ENCODE results near the gene MSI2. TPM values are rescaled to one million over a fixed set of nuclear protein-coding genes. Genes with fewer than 3 reads are reported as not detected.

Gene MSI2
- total and polyA plus RNA-seq, 2 experiments from 2014 or later: 18.9 to 41.8 TPM

DNA sequence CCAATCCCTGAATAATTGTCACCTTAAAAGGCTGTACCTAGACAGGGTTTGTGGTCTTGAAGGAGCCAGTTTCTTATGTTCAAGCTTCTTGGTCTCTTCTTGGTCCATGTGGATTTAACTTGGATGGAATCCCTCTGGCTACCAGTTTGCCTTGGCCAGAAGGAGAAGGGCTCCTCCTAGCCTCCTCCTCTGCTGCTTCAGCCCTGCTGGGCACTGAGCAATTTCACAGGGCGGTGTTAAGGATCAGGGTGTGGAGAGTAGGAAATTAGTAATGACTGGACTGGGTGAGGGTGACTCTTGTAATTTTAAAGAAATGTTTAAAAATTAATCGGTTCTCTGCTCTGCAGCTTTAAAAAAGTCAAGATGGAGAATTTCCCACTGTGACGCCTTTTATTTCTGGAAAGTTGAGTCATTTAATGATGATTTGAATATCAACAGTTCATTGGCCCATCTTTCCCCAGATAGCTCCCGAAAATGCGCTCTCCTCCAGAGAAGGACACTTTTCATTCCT is 96.4 kb downstream of the MSI2 start:
- Mint-ChIP-seq H3K27me3 (ENCODE audit: insufficient read depth, low read depth, poor library complexity) (peaks cover 1% of the 10 kb centered on the region), H3K27ac (no peak overlapping the region), H3K9me3 (no peaks in the 10 kb centered on the region), H3K36me3 (ENCODE audit: low read depth) (peaks cover 25% of the 10 kb centered on the region), H3K4me3 (no peak overlapping the region), H3K4me1 (peaks cover 42% of the 10 kb centered on the region)
- no peak overlapping the region for H3K4me2 ChIP-seq
- no peak overlapping the region for H2AFZ ChIP-seq
- no peaks in the 10 kb centered on the region for H3F3A ChIP-seq (replicated peaks; ENCODE audit: low read depth)
- H3K27me3 ChIP-seq (ENCODE audit: insufficient read depth): no peaks in the 10 kb centered on the region
- no peak overlapping the region for H3K27ac ChIP-seq (ENCODE audit: low read depth)
- DNase-seq (ENCODE audit: low spot score) (no peak), ATAC-seq (no peak)
- H3K4me3 ChIP-seq: no peak overlapping the region
- no peaks in the 10 kb centered on the region; the same call in 1 of the 2 replicates for H4K20me1 ChIP-seq (replicated peaks; ENCODE audit: insufficient read depth)
- H3K36me3 ChIP-seq (ENCODE audit: insufficient read depth): peaks cover 2% of the 10 kb centered on the region
- H3K79me2 ChIP-seq (replicated peaks; ENCODE audit: insufficient read depth): peaks cover 22% of the 10 kb centered on the region; the same call in 1 of the 2 replicates
- peaks cover 16% of the 10 kb centered on the region; the same call in 1 of the 2 replicates for H3K9me2 ChIP-seq (ENCODE audit: insufficient read depth)
- peaks cover 27% of the 10 kb centered on the region for H3K4me1 ChIP-seq (ENCODE audit: insufficient read depth)
- TF ChIP-seq JUNB (IDR thresholded peaks at IDR 0.05; ENCODE audit: unreplicated experiment) (no peak), EZH2phosphoT487 (IDR thresholded peaks at IDR 0.05; ENCODE audit: unreplicated experiment) (no peak), ZNF114 (CRISPR knock-in tag; IDR thresholded peaks at IDR 0.05) (no peak), ETS1 (IDR thresholded peaks at IDR 0.05) (no peak), CREB1 (CRISPR knock-in tag; IDR thresholded peaks at IDR 0.05; ENCODE audit: low read depth) (no peak), ZNF331 (CRISPR knock-in tag; IDR thresholded peaks at IDR 0.05; ENCODE audit: low read depth) (no peak), EZH2 (IDR thresholded peaks at IDR 0.05; ENCODE audit: low read depth, unreplicated experiment) (no peak), POLR2AphosphoS5 (IDR thresholded peaks at IDR 0.05; ENCODE audit: low read depth) (no peak), STAT1 (IDR thresholded peaks at IDR 0.05; ENCODE audit: unreplicated experiment) (no peak), NANOG (IDR thresholded peaks at IDR 0.05; ENCODE audit: borderline replicate concordance) (no peak)
- TF ChIP-seq, protein P1, sequence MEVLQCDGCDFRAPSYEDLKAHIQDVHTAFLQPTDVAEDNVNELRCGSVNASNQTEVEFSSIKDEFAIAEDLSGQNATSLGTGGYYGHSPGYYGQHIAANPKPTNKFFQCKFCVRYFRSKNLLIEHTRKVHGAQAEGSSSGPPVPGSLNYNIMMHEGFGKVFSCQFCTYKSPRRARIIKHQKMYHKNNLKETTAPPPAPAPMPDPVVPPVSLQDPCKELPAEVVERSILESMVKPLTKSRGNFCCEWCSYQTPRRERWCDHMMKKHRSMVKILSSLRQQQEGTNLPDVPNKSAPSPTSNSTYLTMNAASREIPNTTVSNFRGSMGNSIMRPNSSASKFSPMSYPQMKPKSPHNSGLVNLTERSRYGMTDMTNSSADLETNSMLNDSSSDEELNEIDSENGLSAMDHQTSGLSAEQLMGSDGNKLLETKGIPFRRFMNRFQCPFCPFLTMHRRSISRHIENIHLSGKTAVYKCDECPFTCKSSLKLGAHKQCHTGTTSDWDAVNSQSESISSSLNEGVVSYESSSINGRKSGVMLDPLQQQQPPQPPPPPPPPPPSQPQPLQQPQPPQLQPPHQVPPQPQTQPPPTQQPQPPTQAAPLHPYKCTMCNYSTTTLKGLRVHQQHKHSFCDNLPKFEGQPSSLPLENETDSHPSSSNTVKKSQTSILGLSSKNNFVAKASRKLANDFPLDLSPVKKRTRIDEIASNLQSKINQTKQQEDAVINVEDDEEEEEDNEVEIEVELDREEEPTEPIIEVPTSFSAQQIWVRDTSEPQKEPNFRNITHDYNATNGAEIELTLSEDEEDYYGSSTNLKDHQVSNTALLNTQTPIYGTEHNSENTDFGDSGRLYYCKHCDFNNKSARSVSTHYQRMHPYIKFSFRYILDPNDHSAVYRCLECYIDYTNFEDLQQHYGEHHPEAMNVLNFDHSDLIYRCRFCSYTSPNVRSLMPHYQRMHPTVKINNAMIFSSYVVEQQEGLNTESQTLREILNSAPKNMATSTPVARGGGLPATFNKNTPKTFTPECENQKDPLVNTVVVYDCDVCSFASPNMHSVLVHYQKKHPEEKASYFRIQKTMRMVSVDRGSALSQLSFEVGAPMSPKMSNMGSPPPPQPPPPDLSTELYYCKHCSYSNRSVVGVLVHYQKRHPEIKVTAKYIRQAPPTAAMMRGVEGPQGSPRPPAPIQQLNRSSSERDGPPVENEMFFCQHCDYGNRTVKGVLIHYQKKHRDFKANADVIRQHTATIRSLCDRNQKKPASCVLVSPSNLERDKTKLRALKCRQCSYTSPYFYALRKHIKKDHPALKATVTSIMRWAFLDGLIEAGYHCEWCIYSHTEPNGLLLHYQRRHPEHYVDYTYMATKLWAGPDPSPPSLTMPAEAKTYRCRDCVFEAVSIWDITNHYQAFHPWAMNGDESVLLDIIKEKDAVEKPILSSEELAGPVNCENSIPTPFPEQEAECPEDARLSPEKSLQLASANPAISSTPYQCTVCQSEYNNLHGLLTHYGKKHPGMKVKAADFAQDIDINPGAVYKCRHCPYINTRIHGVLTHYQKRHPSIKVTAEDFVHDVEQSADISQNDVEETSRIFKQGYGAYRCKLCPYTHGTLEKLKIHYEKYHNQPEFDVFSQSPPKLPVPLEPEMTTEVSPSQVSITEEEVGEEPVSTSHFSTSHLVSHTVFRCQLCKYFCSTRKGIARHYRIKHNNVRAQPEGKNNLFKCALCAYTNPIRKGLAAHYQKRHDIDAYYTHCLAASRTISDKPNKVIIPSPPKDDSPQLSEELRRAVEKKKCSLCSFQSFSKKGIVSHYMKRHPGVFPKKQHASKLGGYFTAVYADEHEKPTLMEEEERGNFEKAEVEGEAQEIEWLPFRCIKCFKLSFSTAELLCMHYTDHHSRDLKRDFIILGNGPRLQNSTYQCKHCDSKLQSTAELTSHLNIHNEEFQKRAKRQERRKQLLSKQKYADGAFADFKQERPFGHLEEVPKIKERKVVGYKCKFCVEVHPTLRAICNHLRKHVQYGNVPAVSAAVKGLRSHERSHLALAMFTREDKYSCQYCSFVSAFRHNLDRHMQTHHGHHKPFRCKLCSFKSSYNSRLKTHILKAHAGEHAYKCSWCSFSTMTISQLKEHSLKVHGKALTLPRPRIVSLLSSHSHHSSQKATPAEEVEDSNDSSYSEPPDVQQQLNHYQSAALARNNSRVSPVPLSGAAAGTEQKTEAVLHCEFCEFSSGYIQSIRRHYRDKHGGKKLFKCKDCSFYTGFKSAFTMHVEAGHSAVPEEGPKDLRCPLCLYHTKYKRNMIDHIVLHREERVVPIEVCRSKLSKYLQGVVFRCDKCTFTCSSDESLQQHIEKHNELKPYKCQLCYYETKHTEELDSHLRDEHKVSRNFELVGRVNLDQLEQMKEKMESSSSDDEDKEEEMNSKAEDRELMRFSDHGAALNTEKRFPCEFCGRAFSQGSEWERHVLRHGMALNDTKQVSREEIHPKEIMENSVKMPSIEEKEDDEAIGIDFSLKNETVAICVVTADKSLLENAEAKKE (CRISPR knock-in tag; IDR thresholded peaks at IDR 0.05): no peak
- TF ChIP-seq, protein P2, sequence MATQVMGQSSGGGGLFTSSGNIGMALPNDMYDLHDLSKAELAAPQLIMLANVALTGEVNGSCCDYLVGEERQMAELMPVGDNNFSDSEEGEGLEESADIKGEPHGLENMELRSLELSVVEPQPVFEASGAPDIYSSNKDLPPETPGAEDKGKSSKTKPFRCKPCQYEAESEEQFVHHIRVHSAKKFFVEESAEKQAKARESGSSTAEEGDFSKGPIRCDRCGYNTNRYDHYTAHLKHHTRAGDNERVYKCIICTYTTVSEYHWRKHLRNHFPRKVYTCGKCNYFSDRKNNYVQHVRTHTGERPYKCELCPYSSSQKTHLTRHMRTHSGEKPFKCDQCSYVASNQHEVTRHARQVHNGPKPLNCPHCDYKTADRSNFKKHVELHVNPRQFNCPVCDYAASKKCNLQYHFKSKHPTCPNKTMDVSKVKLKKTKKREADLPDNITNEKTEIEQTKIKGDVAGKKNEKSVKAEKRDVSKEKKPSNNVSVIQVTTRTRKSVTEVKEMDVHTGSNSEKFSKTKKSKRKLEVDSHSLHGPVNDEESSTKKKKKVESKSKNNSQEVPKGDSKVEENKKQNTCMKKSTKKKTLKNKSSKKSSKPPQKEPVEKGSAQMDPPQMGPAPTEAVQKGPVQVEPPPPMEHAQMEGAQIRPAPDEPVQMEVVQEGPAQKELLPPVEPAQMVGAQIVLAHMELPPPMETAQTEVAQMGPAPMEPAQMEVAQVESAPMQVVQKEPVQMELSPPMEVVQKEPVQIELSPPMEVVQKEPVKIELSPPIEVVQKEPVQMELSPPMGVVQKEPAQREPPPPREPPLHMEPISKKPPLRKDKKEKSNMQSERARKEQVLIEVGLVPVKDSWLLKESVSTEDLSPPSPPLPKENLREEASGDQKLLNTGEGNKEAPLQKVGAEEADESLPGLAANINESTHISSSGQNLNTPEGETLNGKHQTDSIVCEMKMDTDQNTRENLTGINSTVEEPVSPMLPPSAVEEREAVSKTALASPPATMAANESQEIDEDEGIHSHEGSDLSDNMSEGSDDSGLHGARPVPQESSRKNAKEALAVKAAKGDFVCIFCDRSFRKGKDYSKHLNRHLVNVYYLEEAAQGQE (IDR thresholded peaks at IDR 0.05; ENCODE audit: unreplicated experiment): no peak
- TF ChIP-seq, protein P3, sequence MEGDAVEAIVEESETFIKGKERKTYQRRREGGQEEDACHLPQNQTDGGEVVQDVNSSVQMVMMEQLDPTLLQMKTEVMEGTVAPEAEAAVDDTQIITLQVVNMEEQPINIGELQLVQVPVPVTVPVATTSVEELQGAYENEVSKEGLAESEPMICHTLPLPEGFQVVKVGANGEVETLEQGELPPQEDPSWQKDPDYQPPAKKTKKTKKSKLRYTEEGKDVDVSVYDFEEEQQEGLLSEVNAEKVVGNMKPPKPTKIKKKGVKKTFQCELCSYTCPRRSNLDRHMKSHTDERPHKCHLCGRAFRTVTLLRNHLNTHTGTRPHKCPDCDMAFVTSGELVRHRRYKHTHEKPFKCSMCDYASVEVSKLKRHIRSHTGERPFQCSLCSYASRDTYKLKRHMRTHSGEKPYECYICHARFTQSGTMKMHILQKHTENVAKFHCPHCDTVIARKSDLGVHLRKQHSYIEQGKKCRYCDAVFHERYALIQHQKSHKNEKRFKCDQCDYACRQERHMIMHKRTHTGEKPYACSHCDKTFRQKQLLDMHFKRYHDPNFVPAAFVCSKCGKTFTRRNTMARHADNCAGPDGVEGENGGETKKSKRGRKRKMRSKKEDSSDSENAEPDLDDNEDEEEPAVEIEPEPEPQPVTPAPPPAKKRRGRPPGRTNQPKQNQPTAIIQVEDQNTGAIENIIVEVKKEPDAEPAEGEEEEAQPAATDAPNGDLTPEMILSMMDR (conservative IDR thresholded peaks at IDR 0.05; ENCODE audit: low read depth in 2 of 2): no peak

Data from GM23338 (cell line).